ENCODE results near the gene C6orf89.

DNA sequence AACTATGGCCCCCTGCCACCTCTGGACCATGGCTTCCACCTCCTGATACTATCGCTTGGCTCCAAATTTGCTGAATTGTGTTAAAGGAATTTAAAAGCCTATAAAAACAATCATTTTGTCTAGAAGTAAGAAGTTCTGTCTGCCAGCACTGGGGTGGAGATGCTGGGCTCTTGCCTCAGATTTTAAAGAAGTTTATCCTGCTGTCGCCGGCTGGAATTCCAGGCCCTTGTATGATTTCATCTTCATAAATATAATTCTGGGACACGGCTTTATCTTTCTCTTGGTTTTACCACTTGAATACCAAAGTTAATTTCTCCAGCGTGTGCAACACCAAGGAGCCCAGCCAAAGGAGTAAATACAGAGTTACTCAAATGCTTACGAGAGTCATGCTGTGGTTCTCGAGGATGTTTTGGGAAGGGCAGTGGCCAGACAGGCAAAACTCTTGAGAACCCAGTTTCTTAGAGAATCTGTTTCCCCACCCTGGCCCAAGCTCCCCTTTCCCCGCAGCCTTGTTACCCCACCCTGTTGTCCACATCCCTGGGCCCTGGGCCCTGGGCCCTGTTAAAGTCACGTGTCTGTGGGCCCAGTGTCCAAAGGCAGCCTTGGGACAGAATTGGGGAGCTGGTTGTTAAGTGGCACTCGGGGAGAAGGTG lies 31.9 kb downstream of the C6orf89 start:
- TF ChIP-seq CTCF (IDR thresholded peaks at IDR 0.05; ENCODE audit: insufficient read depth, low read length) (no peak), POLR2AphosphoS5 (IDR thresholded peaks at IDR 0.05; ENCODE audit: low read depth) (no peak), GABPA (IDR thresholded peaks at IDR 0.05; ENCODE audit: low read depth) (no peak)
- TF ChIP-seq, protein P1, sequence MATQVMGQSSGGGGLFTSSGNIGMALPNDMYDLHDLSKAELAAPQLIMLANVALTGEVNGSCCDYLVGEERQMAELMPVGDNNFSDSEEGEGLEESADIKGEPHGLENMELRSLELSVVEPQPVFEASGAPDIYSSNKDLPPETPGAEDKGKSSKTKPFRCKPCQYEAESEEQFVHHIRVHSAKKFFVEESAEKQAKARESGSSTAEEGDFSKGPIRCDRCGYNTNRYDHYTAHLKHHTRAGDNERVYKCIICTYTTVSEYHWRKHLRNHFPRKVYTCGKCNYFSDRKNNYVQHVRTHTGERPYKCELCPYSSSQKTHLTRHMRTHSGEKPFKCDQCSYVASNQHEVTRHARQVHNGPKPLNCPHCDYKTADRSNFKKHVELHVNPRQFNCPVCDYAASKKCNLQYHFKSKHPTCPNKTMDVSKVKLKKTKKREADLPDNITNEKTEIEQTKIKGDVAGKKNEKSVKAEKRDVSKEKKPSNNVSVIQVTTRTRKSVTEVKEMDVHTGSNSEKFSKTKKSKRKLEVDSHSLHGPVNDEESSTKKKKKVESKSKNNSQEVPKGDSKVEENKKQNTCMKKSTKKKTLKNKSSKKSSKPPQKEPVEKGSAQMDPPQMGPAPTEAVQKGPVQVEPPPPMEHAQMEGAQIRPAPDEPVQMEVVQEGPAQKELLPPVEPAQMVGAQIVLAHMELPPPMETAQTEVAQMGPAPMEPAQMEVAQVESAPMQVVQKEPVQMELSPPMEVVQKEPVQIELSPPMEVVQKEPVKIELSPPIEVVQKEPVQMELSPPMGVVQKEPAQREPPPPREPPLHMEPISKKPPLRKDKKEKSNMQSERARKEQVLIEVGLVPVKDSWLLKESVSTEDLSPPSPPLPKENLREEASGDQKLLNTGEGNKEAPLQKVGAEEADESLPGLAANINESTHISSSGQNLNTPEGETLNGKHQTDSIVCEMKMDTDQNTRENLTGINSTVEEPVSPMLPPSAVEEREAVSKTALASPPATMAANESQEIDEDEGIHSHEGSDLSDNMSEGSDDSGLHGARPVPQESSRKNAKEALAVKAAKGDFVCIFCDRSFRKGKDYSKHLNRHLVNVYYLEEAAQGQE (IDR thresholded peaks at IDR 0.05; ENCODE audit: insufficient replicate concordance, low read depth): no peak

Data from HL-60 (cell line).